ENCODE measurements around the gene VAMP3.

The VAMP3 gene

GRCh38 chr1:7821282-7821681, 50.2 kb downstream of the VAMP3 start:
- DNase-seq = no peak

- no peak for DNase-seq
These were observed 53.6 kb downstream of the VAMP3 start for GRCh38 chr1:7824701-7825100.

GRCh38 chr1:7826363-7826762, 55.3 kb downstream of the VAMP3 start:
- no peak for DNase-seq

GRCh38 chr1:7827126-7827955, 56.2 kb downstream of the VAMP3 start:
- DNase-seq = peak; percentile 24

Data from CD4-positive, alpha-beta T cell treated with Interleukin-10 for 1 hour (primary cell).